Measurements from ENCODE around the gene USP17L30. TPM values are rescaled to one million over a fixed set of nuclear protein-coding genes. Genes with fewer than 3 reads are reported as not detected.
"Not testable (repeated sequence)": the region's sequence is repeated elsewhere in the genome, so short reads cannot be mapped to it uniquely, and the experiment has no call there.

Gene USP17L30
- not detected for total RNA-seq

DNA sequence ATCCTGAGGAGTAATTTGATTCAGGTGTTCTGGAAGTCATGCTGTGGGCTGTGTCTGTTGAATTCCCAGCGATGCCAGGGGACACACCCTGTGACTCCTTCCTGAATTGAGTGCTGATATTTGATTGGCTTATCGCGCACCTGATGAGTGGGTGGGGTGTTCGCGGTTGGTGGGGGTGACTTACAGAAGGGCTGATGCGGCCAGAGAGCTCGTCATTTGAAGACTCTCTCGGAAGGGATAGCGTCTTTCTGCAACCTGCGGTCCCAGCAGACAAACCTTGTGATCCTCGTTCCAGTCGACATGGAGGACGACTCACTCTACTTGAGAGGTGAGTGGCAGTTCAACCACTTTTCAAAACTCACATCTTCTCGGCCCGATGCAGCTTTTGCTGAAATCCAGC is at the start of gene USP17L30:
USP17L30 (plus strand) TSS at position 301 of the 400 bp plus-strand sequence; CDS start at position 301, 0 bp downstream.
- not testable (repeated sequence) for H3K36me3 ChIP-seq; H3K4me3 ChIP-seq; H3K27me3 ChIP-seq; H3K9me3 ChIP-seq; H3K27ac ChIP-seq; H3K4me1 ChIP-seq; DNase-seq (ENCODE audit: low spot score)

- not testable (repeated sequence) for H3K27ac ChIP-seq; DNase-seq (ENCODE audit: low spot score); H3K9me3 ChIP-seq; H3K36me3 ChIP-seq; H3K4me1 ChIP-seq; H3K27me3 ChIP-seq; H3K4me3 ChIP-seq
Observed at GRCh38 chr4:9324191-9324590, 38.7 kb upstream of the USP17L30 start.

DNA sequence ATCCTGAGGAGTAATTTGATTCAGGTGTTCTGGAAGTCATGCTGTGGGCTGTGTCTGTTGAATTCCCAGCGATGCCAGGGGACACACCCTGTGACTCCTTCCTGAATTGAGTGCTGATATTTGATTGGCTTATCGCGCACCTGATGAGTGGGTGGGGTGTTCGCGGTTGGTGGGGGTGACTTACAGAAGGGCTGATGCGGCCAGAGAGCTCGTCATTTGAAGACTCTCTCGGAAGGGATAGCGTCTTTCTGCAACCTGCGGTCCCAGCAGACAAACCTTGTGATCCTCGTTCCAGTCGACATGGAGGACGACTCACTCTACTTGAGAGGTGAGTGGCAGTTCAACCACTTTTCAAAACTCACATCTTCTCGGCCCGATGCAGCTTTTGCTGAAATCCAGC is 38.1 kb upstream of the USP17L30 start, which contains the start of gene USP17L24:
USP17L24 (plus strand) TSS at position 301 of the 400 bp plus-strand sequence; CDS start at position 301, 0 bp downstream.
- not testable (repeated sequence) for H3K4me3 ChIP-seq; H3K27me3 ChIP-seq; H3K36me3 ChIP-seq; H3K9me3 ChIP-seq; H3K27ac ChIP-seq; DNase-seq (ENCODE audit: low spot score); H3K4me1 ChIP-seq

DNA sequence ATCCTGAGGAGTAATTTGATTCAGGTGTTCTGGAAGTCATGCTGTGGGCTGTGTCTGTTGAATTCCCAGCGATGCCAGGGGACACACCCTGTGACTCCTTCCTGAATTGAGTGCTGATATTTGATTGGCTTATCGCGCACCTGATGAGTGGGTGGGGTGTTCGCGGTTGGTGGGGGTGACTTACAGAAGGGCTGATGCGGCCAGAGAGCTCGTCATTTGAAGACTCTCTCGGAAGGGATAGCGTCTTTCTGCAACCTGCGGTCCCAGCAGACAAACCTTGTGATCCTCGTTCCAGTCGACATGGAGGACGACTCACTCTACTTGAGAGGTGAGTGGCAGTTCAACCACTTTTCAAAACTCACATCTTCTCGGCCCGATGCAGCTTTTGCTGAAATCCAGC is 33.3 kb upstream of the USP17L30 start, which contains the start of gene USP17L25:
USP17L25 (plus strand) TSS at position 301 of the 400 bp plus-strand sequence; CDS start at position 301, 0 bp downstream.
- not testable (repeated sequence) for DNase-seq (ENCODE audit: low spot score); H3K36me3 ChIP-seq; H3K27ac ChIP-seq; H3K9me3 ChIP-seq; H3K4me1 ChIP-seq; H3K4me3 ChIP-seq; H3K27me3 ChIP-seq

GRCh38 chr4:9334358-9334757 is 28.6 kb upstream of the USP17L30 start, which contains the start of gene USP17L26:
USP17L26 (plus strand) TSS chr4:9334658; CDS start chr4:9334658, 0 bp downstream.
- DNase-seq (ENCODE audit: low spot score); H3K27ac ChIP-seq; H3K4me1 ChIP-seq; H3K4me3 ChIP-seq; H3K27me3 ChIP-seq; H3K9me3 ChIP-seq; H3K36me3 ChIP-seq: not testable (repeated sequence)

DNA sequence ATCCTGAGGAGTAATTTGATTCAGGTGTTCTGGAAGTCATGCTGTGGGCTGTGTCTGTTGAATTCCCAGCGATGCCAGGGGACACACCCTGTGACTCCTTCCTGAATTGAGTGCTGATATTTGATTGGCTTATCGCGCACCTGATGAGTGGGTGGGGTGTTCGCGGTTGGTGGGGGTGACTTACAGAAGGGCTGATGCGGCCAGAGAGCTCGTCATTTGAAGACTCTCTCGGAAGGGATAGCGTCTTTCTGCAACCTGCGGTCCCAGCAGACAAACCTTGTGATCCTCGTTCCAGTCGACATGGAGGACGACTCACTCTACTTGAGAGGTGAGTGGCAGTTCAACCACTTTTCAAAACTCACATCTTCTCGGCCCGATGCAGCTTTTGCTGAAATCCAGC is 23.8 kb upstream of the USP17L30 start, which contains the start of gene USP17L5:
USP17L5 (plus strand) TSS at position 301 of the 400 bp plus-strand sequence; CDS start at position 301, 0 bp downstream.
- H3K27ac ChIP-seq; H3K27me3 ChIP-seq; H3K4me1 ChIP-seq; H3K9me3 ChIP-seq; H3K36me3 ChIP-seq; DNase-seq (ENCODE audit: low spot score); H3K4me3 ChIP-seq: not testable (repeated sequence)

DNA sequence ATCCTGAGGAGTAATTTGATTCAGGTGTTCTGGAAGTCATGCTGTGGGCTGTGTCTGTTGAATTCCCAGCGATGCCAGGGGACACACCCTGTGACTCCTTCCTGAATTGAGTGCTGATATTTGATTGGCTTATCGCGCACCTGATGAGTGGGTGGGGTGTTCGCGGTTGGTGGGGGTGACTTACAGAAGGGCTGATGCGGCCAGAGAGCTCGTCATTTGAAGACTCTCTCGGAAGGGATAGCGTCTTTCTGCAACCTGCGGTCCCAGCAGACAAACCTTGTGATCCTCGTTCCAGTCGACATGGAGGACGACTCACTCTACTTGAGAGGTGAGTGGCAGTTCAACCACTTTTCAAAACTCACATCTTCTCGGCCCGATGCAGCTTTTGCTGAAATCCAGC is 19.1 kb upstream of the USP17L30 start, which contains the start of gene USP17L27:
USP17L27 (plus strand) TSS at position 301 of the 400 bp plus-strand sequence; CDS start at position 301, 0 bp downstream.
- H3K4me3 ChIP-seq; H3K9me3 ChIP-seq; H3K27ac ChIP-seq; H3K27me3 ChIP-seq; H3K36me3 ChIP-seq; H3K4me1 ChIP-seq; DNase-seq (ENCODE audit: low spot score): not testable (repeated sequence)

DNA sequence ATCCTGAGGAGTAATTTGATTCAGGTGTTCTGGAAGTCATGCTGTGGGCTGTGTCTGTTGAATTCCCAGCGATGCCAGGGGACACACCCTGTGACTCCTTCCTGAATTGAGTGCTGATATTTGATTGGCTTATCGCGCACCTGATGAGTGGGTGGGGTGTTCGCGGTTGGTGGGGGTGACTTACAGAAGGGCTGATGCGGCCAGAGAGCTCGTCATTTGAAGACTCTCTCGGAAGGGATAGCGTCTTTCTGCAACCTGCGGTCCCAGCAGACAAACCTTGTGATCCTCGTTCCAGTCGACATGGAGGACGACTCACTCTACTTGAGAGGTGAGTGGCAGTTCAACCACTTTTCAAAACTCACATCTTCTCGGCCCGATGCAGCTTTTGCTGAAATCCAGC is 14.3 kb upstream of the USP17L30 start, which contains the start of gene USP17L28:
USP17L28 (plus strand) TSS at position 301 of the 400 bp plus-strand sequence; CDS start at position 301, 0 bp downstream.
- not testable (repeated sequence) for H3K4me1 ChIP-seq; H3K9me3 ChIP-seq; DNase-seq (ENCODE audit: low spot score); H3K4me3 ChIP-seq; H3K27me3 ChIP-seq; H3K27ac ChIP-seq; H3K36me3 ChIP-seq

GRCh38 chr4:9350866-9351265 is 12.1 kb upstream of the USP17L30 start:
- not testable (repeated sequence) for H3K4me3 ChIP-seq; H3K36me3 ChIP-seq; H3K9me3 ChIP-seq; H3K4me1 ChIP-seq; H3K27ac ChIP-seq; H3K27me3 ChIP-seq; DNase-seq (ENCODE audit: low spot score)

GRCh38 chr4:9353338-9353737 is 9.6 kb upstream of the USP17L30 start, which contains the start of gene USP17L29:
USP17L29 (plus strand) TSS chr4:9353638; CDS start chr4:9353638, 0 bp downstream.
- not testable (repeated sequence) for DNase-seq (ENCODE audit: low spot score); H3K36me3 ChIP-seq; H3K9me3 ChIP-seq; H3K27me3 ChIP-seq; H3K4me3 ChIP-seq; H3K27ac ChIP-seq; H3K4me1 ChIP-seq

GRCh38 chr4:9379881-9380280 is 17.0 kb downstream of the USP17L30 start:
- not testable (repeated sequence) for DNase-seq (ENCODE audit: low spot score); H3K27me3 ChIP-seq; H3K36me3 ChIP-seq

More at GRCh38 chr4:9379881-9380280, 17.0 kb downstream of the USP17L30 start:
- H3K4me3 ChIP-seq, H3K9me3 ChIP-seq, H3K27ac ChIP-seq, H3K4me1 ChIP-seq: not testable (repeated sequence)

All from right atrium auricular region (tissue), 2 donors.